ENCODE results near the gene RAD9A. TPM values are rescaled to one million over a fixed set of nuclear protein-coding genes. Genes with fewer than 3 reads are reported as not detected.

The RAD9A gene
- polyA plus RNA-seq, 3 donors, result 3.7 to 31.7 (median 3.8) TPM

GRCh38 chr11:67364783-67365722 lies 26.7 kb upstream of the RAD9A start:
- no peak overlapping the region for H3K4me3 ChIP-seq (replicated peaks in 1 of 3; ENCODE audit: low read depth in 2 of 3, low read length in 3 of 3)
- H3K36me3 Mint-ChIP-seq, result peaks cover 45 to 52% of the 10 kb centered on the region in 2 donors
- no peak overlapping the region for H3K27ac Mint-ChIP-seq
- 77% methylated on average over 21 of the region's 24 CpGs for WGBS (ENCODE audit: insufficient coverage)
- no peaks in the 10 kb centered on the region for H3K27me3 ChIP-seq (ENCODE audit: control insufficient read depth in 2 of 2, insufficient read depth in 2 of 2, low read length in 2 of 2)
- peaks cover 10 to 29% (median 18%) of the 10 kb centered on the region in 3 donors for H3K27me3 Mint-ChIP-seq (ENCODE audit: low read depth in 3 of 3)
- no peak overlapping the region for H3K9ac ChIP-seq (ENCODE audit: insufficient read depth, low read length, poor library complexity, severe bottlenecking)
- peaks cover 0 to 2% (median 0%) of the 10 kb centered on the region in 7 donors for H3K9me3 Mint-ChIP-seq
- peaks cover 3 to 17% of the 10 kb centered on the region in 2 donors for H3K36me3 ChIP-seq (replicated peaks in 1 of 2; ENCODE audit: control insufficient read depth in 1 of 2, insufficient read depth in 2 of 2, low read length in 2 of 2)
- H3K4me1 Mint-ChIP-seq, result peaks cover 51% of the 10 kb centered on the region
- no peaks in the 10 kb centered on the region for H3K9me3 ChIP-seq (replicated peaks in 1 of 2; ENCODE audit: control insufficient read depth in 1 of 2, insufficient read depth in 1 of 2, low read length in 2 of 2)
- H3K27ac ChIP-seq (ENCODE audit: low read depth in 1 of 2, low read length in 2 of 2), result no peak overlapping the region
- DNase-seq, result no peak
- peaks cover 17 to 33% of the 10 kb centered on the region in 2 donors for H3K4me1 ChIP-seq (ENCODE audit: control insufficient read depth in 1 of 2, insufficient read depth in 2 of 2, low read length in 2 of 2)
- H3K4me2 ChIP-seq (replicated peaks; ENCODE audit: extremely low read depth, low read length, poor library complexity, severe bottlenecking), result no peak overlapping the region
- TF ChIP-seq CTCF (IDR thresholded peaks at IDR 0.05), result no peak
- peaks cover 19% of the 10 kb centered on the region for H3K79me2 ChIP-seq (ENCODE audit: insufficient read depth, low read length)
- no peak overlapping the region for H2AFZ ChIP-seq (ENCODE audit: insufficient read depth, low read depth, low read length, poor library complexity, severe bottlenecking)
- H4K20me1 ChIP-seq (ENCODE audit: insufficient read depth, low read length), result peaks cover 4% of the 10 kb centered on the region
- intact Hi-C loops (cut with micrococcal nuclease), result no loop called here
- no peak overlapping the region for H3K4me3 Mint-ChIP-seq

GRCh38 chr11:67365736-67366444 lies 25.9 kb upstream of the RAD9A start:
- peaks cover 10% of the 10 kb centered on the region for H4K20me1 ChIP-seq (ENCODE audit: insufficient read depth, low read length)
- no peak overlapping the region for H3K9ac ChIP-seq (ENCODE audit: insufficient read depth, low read length, poor library complexity, severe bottlenecking)
- H3K27me3 Mint-ChIP-seq (ENCODE audit: low read depth in 3 of 3), result peaks cover 6 to 30% (median 18%) of the 10 kb centered on the region in 3 donors
- no peak overlapping the region for H3K4me3 ChIP-seq (replicated peaks in 1 of 3; ENCODE audit: low read depth in 2 of 3, low read length in 3 of 3)
- peaks cover 59% of the 10 kb centered on the region for H3K4me1 Mint-ChIP-seq
- no peak for TF ChIP-seq CTCF (IDR thresholded peaks at IDR 0.05)
- H3K4me1 ChIP-seq (ENCODE audit: control insufficient read depth in 1 of 2, insufficient read depth in 2 of 2, low read length in 2 of 2), result peaks cover 24 to 41% of the 10 kb centered on the region in 2 donors
- H3K4me3 Mint-ChIP-seq, result no peak overlapping the region
- H3K27ac Mint-ChIP-seq, result peak overlapping the region in 1 of 7 donors; percentile 72
- peaks cover 3 to 17% of the 10 kb centered on the region in 2 donors for H3K36me3 ChIP-seq (replicated peaks in 1 of 2; ENCODE audit: control insufficient read depth in 1 of 2, insufficient read depth in 2 of 2, low read length in 2 of 2)
- H3K27ac ChIP-seq (ENCODE audit: low read depth in 1 of 2, low read length in 2 of 2), result no peak overlapping the region
- intact Hi-C loops (cut with micrococcal nuclease), result no loop called here
- H3K9me3 Mint-ChIP-seq, result peaks cover 0 to 2% (median 0%) of the 10 kb centered on the region in 7 donors
- no peaks in the 10 kb centered on the region for H3K27me3 ChIP-seq (ENCODE audit: control insufficient read depth in 2 of 2, insufficient read depth in 2 of 2, low read length in 2 of 2)
- H3K36me3 Mint-ChIP-seq, result peaks cover 47 to 52% of the 10 kb centered on the region in 2 donors
- DNase-seq, result no peak
- H3K9me3 ChIP-seq (replicated peaks in 1 of 2; ENCODE audit: control insufficient read depth in 1 of 2, insufficient read depth in 1 of 2, low read length in 2 of 2), result no peaks in the 10 kb centered on the region
- no peak overlapping the region for H2AFZ ChIP-seq (ENCODE audit: insufficient read depth, low read depth, low read length, poor library complexity, severe bottlenecking)
- no peak overlapping the region for H3K4me2 ChIP-seq (replicated peaks; ENCODE audit: extremely low read depth, low read length, poor library complexity, severe bottlenecking)
- H3K79me2 ChIP-seq (ENCODE audit: insufficient read depth, low read length), result peaks cover 26% of the 10 kb centered on the region
- WGBS (ENCODE audit: insufficient coverage), result 78% methylated on average over 13 of the region's 14 CpGs

Measured in CD14-positive monocyte (primary cell).